NOMO-1 treated with DMSO at 0.1 percent for 48 hours (cell line): ENCODE results near the gene SMARCE1.

ENCODE experiments used
- DNase-seq: peaks from one replicate; lab custom pipeline; 2025; ENCODE audit not compliant: unreplicated experiment; lab: John Stamatoyannopoulos, UW

SMARCE1 gene

DNA sequence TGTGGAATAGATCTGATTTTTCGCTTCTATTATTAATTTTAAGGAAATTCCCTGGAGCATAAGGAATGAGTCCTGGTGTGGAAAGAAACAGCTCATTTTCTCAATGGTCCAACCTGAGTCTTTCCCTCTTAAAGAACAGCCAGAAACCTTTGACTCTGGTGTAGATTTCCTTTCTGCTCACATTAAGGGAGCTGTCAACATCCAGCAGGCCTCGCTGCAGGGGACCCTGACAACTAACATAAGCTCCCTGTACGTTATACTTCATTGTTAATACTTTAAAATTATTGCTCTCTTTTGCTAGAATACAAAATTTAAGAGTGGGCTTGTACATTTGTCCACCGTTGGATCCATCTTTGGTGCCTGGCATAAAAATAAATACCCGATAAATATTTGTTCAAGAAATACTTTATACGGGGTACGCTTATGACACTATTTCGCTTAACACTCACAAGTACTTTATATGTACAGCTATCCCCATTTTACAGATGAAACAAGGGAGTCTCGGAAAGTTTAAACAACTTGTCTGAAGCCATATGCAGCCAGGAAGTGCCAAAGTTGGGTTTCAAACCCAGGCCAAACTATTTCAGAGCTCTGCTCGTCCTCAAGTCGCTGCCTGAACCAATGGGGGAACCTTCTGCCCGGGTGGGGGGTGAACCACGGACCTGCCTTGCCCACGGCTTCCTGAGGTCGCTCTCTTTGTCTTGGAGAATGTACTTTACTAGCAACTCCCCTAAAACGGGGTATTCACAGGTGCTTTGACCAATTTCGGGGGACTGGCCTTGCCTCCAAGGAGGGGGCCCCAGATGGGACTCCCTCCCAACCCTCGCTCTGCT is 611 bp downstream of the SMARCE1 start:
- DNase-seq: peak; percentile 53

DNA sequence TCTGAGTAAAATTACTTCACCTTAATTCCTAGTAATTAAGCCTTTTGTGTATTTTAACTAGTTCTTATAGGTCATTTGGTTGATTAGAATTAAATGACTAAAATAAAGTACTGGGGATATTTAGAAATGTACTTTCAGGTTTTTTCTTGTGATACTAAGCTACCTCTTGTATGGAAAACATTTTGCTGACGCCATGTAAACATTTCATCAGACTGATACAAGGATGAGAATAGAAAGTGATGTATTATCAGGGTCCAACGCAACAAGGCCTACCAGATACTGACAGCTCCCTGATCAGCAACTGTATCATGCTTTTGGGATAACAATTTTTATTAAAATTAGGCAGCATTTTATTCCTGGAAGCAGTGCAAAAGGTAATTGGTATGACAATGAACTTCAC is 1.7 kb downstream of the SMARCE1 start:
- DNase-seq: no peak

DNA sequence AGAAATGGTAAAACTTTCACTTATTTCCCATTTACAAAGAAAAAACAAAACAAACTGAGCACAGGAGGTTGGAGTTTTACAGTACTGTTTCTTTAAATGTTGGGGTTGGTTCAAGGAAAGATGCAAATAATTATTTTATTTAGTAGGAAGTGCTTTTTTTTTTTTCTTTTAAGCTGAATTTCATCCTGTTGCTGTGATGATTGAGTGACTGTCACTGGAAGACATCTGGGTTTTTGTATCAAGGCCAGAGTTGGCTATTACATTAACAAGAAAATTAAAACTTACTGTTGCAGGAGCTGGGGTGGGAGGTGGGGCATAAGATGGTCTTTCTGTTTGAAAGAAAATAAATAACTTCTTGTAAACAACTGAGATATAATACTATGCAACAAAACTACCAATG is 2.3 kb downstream of the SMARCE1 start:
- no peak for DNase-seq

DNA sequence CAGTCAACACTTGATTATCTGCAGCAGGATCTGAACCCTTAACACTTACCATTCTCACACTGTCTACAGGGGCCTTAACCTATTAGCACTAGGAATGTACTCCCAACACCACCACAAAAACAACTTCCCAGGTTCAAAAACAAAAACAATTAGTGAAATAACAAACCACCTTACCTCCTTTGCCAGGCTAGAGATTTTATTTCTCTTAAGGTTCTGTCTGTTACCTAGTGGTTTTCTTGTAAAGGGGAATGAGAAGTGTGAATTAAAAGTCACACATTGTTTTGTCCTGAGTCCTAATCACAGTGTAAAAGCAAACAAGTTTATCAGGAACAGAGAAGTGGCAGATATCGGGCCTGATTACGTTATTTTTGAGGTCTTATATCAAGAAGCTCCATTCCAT is 9.7 kb downstream of the SMARCE1 start:
- no peak for DNase-seq

DNA sequence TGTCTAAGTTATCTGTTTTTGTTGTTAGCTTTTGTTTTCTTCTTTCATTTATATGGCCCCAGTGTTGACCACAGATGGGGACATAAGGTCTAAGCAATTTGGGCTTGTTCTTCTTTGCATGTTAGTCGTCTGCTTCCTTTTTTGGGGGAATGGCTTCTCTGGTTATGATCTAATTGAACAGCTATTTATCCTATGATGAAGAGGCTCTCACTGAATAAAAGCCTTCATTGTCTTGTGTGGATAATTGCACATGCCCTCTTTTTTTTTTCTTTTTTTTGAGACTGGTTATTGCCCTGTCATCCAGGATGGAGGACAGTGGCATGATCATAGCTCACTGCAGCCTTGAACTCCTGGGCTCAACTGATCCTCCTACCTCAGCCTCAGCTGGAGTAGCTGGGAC is 13.7 kb downstream of the SMARCE1 start:
- DNase-seq: no peak

DNA sequence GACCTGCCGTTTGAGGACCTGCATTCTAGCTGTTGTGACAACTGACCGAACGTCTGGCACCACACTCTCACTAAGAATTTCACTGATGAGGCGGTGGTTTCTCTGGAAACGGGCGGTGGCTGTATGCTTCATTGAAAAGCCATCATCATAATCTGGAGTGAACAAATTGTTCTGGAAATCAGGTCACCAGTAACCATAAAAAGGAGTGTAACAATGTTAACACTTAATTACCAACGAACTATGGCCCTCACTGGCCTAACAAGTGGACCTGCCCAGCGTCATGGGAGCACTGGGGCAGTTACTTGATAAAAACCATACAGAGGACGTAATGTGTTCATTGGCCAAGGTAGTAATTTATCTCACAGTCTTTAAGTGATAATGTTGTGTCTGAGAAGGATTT is 15.4 kb downstream of the SMARCE1 start:
- no peak for DNase-seq

DNA sequence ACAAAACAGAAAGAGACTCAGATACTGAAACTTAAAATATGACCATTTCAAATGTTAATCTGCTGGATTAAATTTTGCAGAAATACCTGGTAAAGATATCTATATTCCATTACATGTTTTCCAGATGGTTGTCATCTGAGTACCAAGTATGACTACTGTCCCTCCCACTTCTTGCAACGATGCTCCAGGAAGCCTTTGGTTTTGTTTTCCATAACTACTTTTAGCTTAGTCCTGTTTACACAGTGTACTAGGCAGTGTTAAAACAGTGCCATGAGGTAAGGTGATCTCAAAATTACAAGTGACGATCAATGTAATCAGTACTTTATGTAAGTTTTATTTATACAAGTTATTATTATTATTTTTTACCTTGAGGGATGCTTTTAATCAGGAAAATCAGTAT is 17.8 kb downstream of the SMARCE1 start:
- DNase-seq: no peak

DNA sequence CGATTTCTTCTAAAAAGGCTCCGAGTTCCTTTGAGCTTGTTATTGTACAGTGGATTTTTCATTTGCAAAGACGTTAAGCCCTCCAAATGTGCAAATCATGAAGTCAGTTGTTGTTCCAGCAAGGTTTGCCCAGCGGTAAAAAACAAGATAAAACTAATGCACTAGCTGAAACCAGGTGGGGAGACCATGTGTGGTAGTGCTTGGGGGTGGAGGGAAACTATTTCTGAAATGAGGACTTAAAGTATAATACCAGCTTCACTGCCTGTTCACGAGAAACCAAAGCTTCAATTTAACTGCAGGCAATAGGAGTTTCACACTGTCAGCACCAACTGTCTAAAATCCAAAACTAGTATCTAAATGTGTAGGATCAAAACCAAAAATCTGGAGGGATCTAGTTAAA is 22.3 kb downstream of the SMARCE1 start:
- DNase-seq: no peak

DNA sequence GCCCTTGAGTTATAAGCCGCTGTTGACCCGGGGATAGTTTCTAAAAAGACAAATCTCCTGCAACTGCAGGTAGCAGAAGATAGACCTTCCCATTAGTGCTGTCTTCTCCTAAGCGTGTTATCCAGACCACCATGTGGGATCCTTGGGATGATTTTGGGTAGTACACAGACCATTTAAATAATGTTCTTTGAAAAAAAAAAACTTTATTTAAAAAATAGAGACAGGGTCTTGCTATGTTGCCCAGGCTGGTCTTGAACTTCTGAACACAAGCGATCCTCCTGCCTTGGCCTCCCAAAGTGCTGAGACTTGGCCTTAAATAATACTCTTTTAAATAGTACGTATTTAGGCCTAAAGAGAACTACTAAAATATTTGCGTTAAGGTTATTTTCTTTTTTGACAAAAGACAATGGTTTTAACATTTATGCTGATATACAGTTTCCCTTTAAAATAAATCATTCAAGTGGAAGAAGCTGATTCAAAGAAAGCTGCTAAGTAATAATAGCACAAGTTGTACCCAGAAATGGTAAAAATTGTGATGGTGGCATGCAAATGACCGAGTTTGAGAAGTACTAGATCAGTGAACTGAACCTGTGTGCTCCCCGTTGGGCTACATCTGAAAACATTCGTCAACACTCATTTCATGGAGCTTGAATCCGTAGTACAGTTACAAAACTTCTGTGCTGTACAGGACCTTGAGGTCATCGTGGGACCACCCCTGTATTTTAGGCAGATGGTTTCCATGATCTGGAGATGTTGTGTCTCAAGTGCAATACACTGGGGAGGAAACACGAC is 24.0 kb downstream of the SMARCE1 start:
- no peak for DNase-seq

DNA sequence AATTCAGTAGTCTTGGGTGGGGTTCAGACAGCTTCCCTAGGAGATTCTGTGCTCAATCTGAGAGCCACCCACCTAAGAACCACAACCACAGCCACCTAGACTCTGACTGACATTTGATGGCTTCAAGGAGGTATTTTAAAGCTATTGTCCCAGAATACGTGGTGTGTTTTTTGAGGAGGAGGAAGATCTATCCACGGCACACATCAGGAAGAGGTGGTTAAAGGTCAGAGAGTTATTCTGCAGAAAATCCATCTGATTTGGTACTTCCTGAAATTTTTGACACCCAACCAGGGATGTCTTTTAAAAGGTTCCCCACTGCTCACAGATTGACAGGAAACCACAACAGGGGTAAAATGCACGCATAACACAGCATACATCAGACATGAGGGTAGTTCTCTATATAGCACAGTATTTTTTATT is 25.1 kb downstream of the SMARCE1 start:
- DNase-seq: peak; percentile 65

DNA sequence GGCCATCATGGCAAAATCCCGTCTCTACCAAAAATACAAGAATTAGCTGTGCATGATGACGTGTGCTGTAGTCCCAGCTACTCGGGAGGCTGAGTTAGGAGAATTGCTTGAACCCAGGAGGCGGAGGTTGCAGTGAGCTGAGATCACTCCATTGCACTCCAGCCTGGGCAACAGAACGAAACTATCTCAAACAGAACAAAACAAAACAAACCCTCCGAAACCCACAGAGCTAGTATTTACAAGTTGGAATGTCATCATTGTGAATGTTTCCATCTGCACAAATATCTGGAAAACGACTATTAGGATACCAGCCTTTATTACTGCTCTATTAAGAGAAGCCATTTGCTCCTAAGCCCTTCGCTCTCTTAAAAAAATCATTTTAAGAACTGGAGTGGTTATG is 26.0 kb downstream of the SMARCE1 start:
- no peak for DNase-seq

DNA sequence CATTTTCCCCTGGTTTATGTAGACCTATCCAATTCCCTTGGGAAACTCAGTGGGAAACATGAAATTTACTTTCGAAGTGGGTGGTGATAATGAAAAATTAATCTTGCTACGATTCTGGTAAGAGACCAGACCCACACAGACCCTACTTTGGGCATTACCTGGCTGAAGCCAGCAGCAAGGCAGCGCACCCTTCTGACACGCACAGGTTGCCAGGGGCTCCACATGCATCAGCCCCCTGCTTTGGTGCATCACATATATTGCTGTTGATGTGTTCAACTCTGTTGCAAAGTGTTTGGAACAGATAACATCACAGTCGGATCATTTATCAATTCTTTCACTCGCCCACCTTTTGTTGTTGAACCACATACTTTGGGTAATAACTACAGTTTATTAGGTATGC is 26.6 kb downstream of the SMARCE1 start:
- DNase-seq: no peak

DNA sequence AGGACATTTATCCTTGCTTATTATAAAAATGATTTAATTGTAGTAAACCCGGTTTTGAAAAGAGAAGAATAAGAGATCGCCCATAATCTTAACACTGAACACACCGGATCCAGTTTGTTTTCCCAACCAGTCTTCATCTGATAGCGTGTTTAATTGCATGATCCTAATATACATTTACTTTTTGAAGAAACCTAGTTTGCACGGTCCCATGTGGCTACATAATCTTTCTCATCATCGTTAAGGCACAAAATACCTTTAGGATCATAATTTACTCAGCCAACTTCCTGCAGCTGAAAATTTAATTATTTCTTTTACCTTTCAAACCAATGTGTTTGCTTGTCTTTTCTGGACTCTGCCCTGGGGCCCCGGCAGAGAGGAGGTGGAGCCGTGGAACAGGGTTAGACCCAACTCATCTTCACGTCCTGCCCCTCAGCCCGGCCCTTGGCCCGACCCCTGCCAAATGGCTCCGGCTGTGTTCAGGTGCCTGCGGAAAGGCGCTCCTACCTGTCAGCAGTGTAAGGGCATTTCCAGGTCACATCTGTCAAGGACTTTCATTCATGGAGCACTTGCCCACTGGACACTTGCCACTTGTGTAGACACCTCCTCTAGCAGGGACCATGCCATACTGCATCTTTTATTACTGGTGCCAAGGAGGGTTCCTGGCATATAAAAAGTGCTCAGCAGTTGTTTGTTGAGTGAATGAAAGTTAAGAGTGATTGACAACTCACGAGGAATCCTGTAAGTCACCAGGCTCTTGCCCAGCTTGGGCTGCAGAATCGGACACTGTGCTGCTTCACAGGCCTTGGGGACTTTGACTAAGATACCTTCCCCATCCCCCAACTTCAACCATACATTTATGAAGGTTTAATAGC is 28.6 kb downstream of the SMARCE1 start:
- no peak for DNase-seq

DNA sequence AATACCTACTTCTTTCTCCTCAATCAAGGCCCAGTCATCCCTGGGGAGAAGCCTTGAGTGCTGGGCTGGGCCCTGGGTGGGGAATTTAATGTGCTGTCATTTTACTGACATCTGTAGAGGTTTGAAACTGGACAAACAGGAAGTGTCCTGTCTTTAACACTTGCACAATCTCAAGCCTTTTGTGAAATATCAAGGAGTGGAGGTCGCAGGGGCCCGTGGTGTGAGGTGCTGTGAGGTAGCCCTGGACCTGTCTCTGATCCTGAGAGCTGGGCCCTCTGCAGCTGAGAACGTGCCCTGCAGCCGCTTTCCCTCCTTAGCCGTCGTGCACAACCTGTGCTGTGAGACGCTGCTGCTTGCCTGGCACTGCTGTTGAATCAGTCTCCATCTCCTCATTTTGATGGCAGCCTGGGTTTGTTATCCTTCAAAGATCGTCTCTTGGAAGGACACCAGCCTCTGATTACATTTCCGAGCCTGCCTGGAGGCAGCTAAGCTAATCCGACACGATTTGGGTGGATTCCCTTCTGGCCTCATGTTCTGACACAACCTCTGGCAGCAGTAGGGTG is 29.9 kb downstream of the SMARCE1 start:
- peak; percentile 55 for DNase-seq

DNA sequence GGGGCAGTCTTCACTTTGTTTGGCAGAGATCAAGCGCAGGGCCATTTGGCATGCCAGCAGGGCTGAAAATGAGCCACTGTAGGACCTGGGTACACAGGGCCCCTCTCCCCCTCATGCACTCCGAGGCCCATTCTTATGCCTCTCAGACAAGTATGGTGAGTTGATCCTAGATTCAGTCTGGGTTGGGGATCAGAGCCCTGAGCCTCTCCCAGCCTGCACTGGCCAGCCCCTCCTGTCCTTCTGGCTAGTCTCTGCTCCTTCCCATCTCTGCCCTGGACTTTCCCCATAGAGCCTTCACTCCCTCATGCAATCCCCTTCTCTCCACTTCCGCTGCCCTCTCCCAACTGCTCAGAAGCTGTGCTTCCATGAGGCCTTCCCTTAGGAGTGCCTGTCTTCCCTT is 31.0 kb downstream of the SMARCE1 start:
- DNase-seq: no peak

DNA sequence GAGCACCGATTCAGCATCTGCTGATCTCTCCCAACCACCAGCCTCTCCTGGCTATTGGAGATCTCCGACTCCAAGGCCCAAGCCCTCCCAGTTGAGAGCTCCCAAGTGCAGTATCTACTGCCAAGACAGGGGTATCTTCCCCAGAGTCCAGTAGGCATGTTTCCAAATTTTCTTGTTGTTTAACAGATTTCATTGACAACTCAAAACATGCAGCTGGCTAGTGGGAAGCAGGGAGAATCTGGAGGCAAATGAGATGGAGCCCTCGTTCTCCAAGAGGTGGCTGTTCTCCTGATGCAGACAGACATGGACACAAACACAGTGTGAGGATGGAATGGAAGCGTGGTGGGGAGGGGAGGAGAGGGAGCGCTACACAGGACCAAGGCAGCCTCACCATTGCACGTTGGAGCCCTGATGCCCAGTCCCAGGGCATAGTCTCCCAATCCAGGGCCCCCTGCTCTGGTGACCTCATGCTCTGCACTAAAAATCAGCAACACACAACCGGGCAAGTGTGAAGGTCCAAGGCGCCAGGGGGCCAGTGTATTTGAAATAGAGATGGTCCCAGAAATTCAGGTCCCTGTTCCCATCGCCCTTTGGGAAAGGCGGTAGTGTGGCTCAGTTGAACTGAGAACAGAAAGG is 31.7 kb downstream of the SMARCE1 start:
- no peak for DNase-seq

DNA sequence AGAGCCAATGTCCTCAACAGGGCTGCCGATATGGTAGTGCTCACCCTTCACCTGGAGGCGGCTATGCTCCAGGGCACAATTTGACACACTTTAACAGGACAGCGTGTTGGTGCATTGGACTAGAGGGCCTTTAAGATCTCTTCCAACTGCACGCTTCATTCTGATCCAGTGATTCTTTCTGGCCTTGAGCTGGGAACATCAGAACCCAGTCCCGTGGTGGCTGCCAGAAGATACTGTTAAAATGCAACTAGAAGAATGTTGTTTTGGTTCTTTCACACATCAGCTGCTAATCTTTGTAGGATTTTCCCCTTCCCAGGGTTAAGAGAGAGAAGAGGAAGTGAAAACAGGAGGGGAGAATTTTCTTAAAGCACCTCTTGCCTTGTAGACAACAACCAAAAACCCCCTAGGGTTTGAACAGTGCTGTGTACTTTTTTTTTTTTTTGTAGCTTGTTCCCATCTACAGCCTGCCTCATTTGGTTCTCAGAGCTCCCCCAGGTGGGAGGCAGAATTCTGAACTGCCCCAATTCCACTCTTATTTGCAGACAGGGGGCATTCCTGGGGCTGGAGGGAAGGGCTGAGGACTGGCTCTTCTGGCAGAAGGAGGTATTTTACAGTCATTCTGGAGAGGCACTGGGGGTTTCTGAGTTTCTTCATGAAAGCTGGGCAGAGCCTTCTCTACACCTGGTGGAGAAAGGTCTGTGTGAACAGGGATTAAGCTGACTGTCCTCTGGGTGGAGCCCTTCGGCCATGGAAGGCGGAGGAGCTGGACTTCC is 32.4 kb downstream of the SMARCE1 start:
- peak; percentile 49 for DNase-seq

DNA sequence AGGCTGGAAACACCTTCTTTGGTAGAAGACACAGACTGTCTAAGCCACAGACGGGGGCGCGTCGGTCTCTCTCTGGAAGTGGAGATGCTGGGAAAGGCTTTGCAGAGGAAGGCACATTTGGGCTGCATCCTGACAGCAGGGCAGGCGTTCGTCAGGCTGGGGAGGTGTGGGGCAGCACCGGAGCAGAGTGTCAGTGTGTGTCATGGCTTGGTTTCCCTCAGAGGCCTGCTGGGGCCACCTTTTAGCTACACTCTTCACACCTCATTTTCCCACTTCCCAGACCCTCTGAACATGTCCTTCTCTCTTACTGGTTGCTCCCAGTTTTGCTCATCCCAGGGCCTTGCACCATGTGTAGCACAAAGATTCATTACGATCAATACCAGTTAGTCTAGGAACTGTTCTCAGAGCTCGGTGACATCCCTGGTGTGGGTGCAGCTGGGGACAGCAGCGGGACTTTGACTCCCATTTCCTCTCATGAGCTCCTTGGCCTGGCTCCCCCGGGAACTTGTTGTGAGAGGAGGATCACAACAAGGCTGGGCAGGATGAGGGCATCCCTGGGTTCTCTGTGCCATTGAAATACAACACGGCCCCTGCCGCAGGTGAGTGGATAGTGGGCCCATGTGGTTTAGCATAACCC is 33.1 kb downstream of the SMARCE1 start:
- no peak for DNase-seq

DNA sequence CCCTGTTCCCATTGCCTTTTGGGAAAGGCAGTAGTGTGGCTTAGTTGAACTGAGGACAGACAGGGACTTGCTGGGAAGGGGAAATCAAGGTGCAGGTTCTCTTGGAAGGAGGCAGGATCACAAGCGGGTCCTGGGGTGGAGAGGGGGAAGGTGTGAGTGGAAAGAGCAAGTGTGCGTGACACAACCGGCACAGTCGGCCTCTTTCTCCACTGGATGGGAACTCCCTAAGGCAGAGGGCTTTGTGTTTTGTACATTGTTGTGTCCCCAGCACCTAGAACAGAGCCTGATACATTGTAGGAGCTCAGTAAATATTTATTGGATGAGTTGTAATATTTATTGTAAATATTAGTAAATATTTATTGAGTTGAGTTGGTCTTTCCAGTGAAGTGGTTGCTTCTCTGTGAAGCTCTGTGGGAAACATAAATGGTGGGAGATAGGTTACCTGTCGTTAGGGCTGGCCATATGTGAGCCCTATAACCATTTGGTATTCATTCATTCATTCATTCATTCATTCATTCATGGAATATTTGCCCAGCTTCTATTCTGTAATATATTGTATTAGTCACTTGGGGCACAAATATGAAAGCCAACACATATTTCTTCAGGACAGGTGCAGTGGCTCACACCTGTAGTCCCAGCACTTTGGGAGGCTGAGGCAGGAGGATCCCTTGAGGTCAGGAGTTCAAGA is 34.0 kb downstream of the SMARCE1 start:
- DNase-seq: no peak
